RWPE1 (cell line): ENCODE data around the gene CDKAL1.

Experiments used
- CTCF ChIA-PET: fragments of 350-600 bp; sonication (Branson Sonifier 250); formaldehyde crosslinking; extraction: SDS; loops from one replicate; lab custom pipeline; 2021; lab: Yijun Ruan, JAX
- POLR2A ChIA-PET: fragments of 400-600 bp; formaldehyde crosslinking; extraction: SDS; loops from one replicate; lab custom pipeline; 2020; ENCODE audit warnings: antibody characterized with exemption; ENCODE audit not compliant: low non-redundant PET; lab: Yijun Ruan, JAX
- DNase-seq: peaks from one replicate; pipeline ENCODE4 v3.0.0; 2012; ENCODE audit warnings: low spot score
- H3K27ac ChIP-seq: fragments of 450-650 bp; 2 replicates; pipeline ENCODE4 v1.5.1; 2017
- CTCF ChIP-seq: fragments of 450-650 bp; conservative IDR thresholded peaks from 2 replicates; pipeline ENCODE4 v1.5.1; 2017; ENCODE audit warnings: low read depth, mild to moderate bottlenecking

Gene CDKAL1

GRCh38 chr6:21061892-21062291 lies 527.6 kb downstream of the CDKAL1 start:
- ChIA-PET CTCF (no interaction called here), POLR2A (no interaction called here)
- no peak overlapping the region for H3K27ac ChIP-seq
- no peak for TF ChIP-seq CTCF
- no peak for DNase-seq

GRCh38 chr6:21064756-21065340 lies 530.6 kb downstream of the CDKAL1 start:
- no peak overlapping the region for H3K27ac ChIP-seq
- POLR2A ChIA-PET, result no interaction called here
- CTCF ChIA-PET, result no interaction called here
- TF ChIP-seq CTCF, result no peak
- no peak for DNase-seq

GRCh38 chr6:21067521-21067920 lies 533.3 kb downstream of the CDKAL1 start:
- DNase-seq, result no peak
- TF ChIP-seq CTCF, result no peak
- no peak overlapping the region for H3K27ac ChIP-seq
- POLR2A ChIA-PET, result no interaction called here
- CTCF ChIA-PET, result interaction anchor here (0.5 to 0.7 kb wide), 4 partner anchors 26 to 359 kb away, joined by 3 to 6 read pairs (median 5); no protein-coding TSS in a partner anchor

- H3K27ac ChIP-seq, result no peak overlapping the region
- ChIA-PET POLR2A (no interaction called here), CTCF (no interaction called here)
- DNase-seq, result no peak
- TF ChIP-seq CTCF, result no peak
Measured at GRCh38 chr6:21070620-21071019, 536.4 kb downstream of the CDKAL1 start.

- no peak for TF ChIP-seq CTCF
- CTCF ChIA-PET, result no interaction called here
- H3K27ac ChIP-seq, result no peak overlapping the region
- no peak for DNase-seq
- POLR2A ChIA-PET, result no interaction called here
Measured at GRCh38 chr6:21071780-21072468, 537.7 kb downstream of the CDKAL1 start.

GRCh38 chr6:21073318-21073839 lies 539.1 kb downstream of the CDKAL1 start:
- no peak for DNase-seq
- ChIA-PET CTCF (interaction anchor here (0.6 kb wide), 1 partner anchor 26 kb away, joined by 3 read pairs; no protein-coding TSS in a partner anchor), POLR2A (no interaction called here)
- TF ChIP-seq CTCF, result no peak
- H3K27ac ChIP-seq, result no peak overlapping the region
